Measurements from ENCODE around the gene MYZAP. TPM values are rescaled to one million over a fixed set of nuclear protein-coding genes. Genes with fewer than 3 reads are reported as not detected.

The MYZAP gene
- total and polyA plus RNA-seq, 4 donors, result 2.4 to 9.3 (median 2.9) TPM

GRCh38 chr15:57559875-57560274 is 31.8 kb upstream of the MYZAP start:
- H3K27ac ChIP-seq (ENCODE audit: low read depth, low read length), result no peak overlapping the region
- WGBS (ENCODE audit: insufficient coverage), result 11% methylated on average over 4 of the region's 5 CpGs
- H3K4me3 ChIP-seq (ENCODE audit: low read depth, low read length), result no peak overlapping the region
- peaks cover 2% of the 10 kb centered on the region for H3K27me3 ChIP-seq (ENCODE audit: control insufficient read depth, insufficient read depth, low read length)
- no peaks in the 10 kb centered on the region for H3K9me3 ChIP-seq (ENCODE audit: control insufficient read depth, insufficient read depth, low read length)
- H3K4me1 ChIP-seq (ENCODE audit: control insufficient read depth, insufficient read depth, low read length), result peaks cover 5% of the 10 kb centered on the region
- DNase-seq (ENCODE audit: low read depth in 4 of 6, low spot score in 6 of 6), result peak in 2 of 6 donors; percentile 45 to 51
- no peaks in the 10 kb centered on the region for H3K36me3 ChIP-seq (ENCODE audit: control insufficient read depth, insufficient read depth, low read length)

DNA sequence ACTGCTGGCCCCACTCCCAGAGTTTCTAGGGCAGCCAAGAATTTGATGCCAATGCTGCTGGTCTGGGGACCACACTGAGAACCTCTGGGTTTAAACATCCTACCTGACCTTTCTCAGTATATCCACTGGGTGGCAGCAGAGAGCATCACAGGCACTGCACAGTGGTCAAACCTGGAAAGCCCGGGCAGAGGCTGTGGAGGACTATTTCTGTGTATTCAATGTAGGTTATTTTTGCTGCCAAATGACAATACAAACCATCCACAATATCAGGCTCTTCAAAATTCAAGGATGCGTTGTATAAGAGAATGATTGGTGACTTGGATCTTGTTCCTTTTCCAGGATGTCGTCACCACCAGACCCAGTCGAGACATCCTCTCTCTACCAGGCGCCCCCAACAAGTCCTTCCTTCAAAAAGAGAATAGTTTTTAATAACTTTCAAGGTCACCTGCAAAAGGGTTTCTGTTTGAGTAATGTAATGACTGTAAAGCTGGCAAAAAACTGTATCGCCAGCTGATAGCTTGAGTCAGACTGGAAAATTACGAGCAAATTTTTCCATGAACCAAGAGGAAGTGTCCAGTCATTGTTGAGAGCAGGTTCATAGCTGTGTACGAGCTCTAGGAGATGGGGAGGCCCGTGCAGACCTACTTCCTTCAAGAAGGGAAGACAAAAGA is 30.5 kb upstream of the MYZAP start:
- Histone ChIP-seq H3K36me3 (ENCODE audit: control insufficient read depth, insufficient read depth, low read length) (no peaks in the 10 kb centered on the region), H3K27me3 (ENCODE audit: control insufficient read depth, insufficient read depth, low read length) (peaks cover 2% of the 10 kb centered on the region), H3K4me1 (ENCODE audit: control insufficient read depth, insufficient read depth, low read length) (no peaks in the 10 kb centered on the region), H3K4me3 (ENCODE audit: low read depth, low read length) (no peak overlapping the region), H3K27ac (ENCODE audit: low read depth, low read length) (no peak overlapping the region), H3K9me3 (ENCODE audit: control insufficient read depth, insufficient read depth, low read length) (no peaks in the 10 kb centered on the region)
- 88% methylated on average over 2 of the region's 9 CpGs for WGBS (ENCODE audit: insufficient coverage)
- peak in 5 of 6 donors; percentile 61 to 93 (median 75) for DNase-seq (ENCODE audit: low read depth in 4 of 6, low spot score in 6 of 6)

DNA sequence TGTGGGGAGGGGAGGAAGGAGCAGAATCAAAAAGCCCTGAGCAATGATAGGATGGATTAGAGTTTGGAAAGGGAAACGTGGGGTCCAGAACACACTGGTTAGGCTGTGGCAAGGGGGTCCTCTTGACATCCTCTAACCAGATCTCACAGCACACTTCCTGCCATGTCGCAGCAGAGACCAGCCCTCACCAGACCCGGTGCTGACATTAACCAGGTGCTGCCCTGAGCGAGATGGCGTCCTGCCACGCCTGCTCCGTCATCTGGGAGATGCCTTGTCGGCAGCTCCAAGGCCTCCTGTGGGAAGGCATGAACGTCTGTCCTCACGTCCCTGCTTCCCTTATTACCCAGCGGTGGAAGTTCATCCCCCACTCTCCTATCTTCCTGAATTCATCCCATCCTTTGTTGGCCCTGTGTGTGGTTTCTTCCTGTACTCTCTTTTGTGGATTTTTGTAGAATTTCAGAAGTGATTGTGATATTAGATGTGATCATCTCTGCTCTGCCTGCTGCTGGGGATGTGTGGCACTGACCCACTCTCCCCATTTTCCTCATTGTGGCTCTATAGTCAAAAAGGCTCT is 29.4 kb upstream of the MYZAP start:
- Histone ChIP-seq H3K4me3 (ENCODE audit: low read depth, low read length) (no peak overlapping the region), H3K36me3 (ENCODE audit: control insufficient read depth, insufficient read depth, low read length) (no peaks in the 10 kb centered on the region), H3K27ac (ENCODE audit: low read depth, low read length) (no peak overlapping the region), H3K4me1 (ENCODE audit: control insufficient read depth, insufficient read depth, low read length) (no peaks in the 10 kb centered on the region), H3K27me3 (ENCODE audit: control insufficient read depth, insufficient read depth, low read length) (peaks cover 2% of the 10 kb centered on the region), H3K9me3 (ENCODE audit: control insufficient read depth, insufficient read depth, low read length) (no peaks in the 10 kb centered on the region)
- DNase-seq (ENCODE audit: low read depth in 4 of 6, low spot score in 6 of 6), result no peak
- WGBS (ENCODE audit: insufficient coverage), result 90% methylated on average over 8 of the region's 11 CpGs

DNA sequence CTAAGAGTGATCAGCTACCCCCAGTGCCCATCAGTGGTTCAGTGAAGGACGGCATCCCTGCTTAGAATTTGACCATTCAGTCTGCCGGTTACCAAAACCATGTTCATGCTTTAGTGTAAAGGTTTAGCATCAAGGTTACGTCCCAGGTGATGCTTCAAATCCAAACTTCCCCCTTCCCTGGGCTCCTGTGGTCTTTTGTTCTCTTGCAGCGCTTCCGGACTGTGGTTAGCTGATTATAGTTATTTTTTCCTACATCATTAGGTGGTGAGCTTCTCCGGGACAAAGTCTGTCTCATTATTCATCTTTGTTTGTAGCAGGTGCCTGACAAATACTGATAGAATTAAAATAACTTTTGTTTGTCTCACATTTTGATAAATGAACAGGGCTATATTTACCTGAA is 28.3 kb upstream of the MYZAP start:
- Histone ChIP-seq H3K27me3 (ENCODE audit: control insufficient read depth, insufficient read depth, low read length) (peaks cover 2% of the 10 kb centered on the region), H3K4me1 (ENCODE audit: control insufficient read depth, insufficient read depth, low read length) (no peaks in the 10 kb centered on the region), H3K36me3 (ENCODE audit: control insufficient read depth, insufficient read depth, low read length) (no peaks in the 10 kb centered on the region), H3K9me3 (ENCODE audit: control insufficient read depth, insufficient read depth, low read length) (no peaks in the 10 kb centered on the region), H3K27ac (ENCODE audit: low read depth, low read length) (no peak overlapping the region), H3K4me3 (ENCODE audit: low read depth, low read length) (no peak overlapping the region)
- 100% methylated on average over 1 of the region's 6 CpGs for WGBS (ENCODE audit: insufficient coverage)
- DNase-seq (ENCODE audit: low read depth in 4 of 6, low spot score in 6 of 6), result no peak

DNA sequence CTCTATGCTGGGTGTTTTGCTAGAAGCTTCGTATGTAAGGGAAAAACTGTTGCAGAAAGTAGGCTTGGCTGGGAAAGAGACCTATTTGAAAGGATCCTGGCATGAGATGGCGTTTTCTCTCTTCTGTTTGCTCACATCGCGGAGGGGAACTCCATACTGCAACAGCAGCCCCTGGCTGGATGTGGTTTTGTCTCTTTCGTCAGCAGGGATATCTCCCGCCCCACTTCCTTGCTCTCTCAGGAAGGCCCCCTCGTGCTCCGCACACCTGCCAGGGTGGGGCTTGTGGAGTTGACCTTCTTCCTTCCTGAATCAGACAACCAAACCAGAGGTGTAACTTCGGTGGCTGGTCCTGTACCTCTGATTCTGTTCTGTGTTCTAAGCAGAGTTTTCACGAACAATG is 26.4 kb upstream of the MYZAP start:
- Histone ChIP-seq H3K4me3 (ENCODE audit: low read depth, low read length) (no peak overlapping the region), H3K36me3 (ENCODE audit: control insufficient read depth, insufficient read depth, low read length) (no peaks in the 10 kb centered on the region), H3K27ac (ENCODE audit: low read depth, low read length) (no peak overlapping the region), H3K4me1 (ENCODE audit: control insufficient read depth, insufficient read depth, low read length) (no peaks in the 10 kb centered on the region), H3K9me3 (ENCODE audit: control insufficient read depth, insufficient read depth, low read length) (no peaks in the 10 kb centered on the region), H3K27me3 (ENCODE audit: control insufficient read depth, insufficient read depth, low read length) (no peaks in the 10 kb centered on the region)
- 40% methylated on average over 5 of the region's 10 CpGs for WGBS (ENCODE audit: insufficient coverage)
- DNase-seq (ENCODE audit: low read depth in 4 of 6, low spot score in 6 of 6), result no peak

DNA sequence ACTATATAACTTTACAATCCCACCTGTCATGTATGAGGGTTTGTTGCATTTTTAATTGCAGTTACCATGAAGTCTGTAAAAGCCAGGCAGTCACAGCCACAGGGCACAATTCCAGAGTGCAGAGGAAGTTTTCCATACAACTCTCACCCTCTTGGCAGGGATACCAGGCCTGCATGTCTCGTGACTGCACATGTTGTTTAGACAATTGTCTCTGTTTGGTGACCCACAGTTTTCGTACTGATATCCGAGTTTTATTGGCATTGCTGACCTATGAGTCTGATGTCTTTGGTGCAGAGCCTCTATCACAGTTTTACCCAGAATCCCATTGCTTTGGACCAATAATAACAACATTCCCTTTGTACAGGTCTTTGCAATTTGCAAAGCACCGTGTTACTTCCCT is 24.9 kb upstream of the MYZAP start:
- Histone ChIP-seq H3K36me3 (ENCODE audit: control insufficient read depth, insufficient read depth, low read length) (no peaks in the 10 kb centered on the region), H3K9me3 (ENCODE audit: control insufficient read depth, insufficient read depth, low read length) (no peaks in the 10 kb centered on the region), H3K27ac (ENCODE audit: low read depth, low read length) (no peak overlapping the region), H3K4me3 (ENCODE audit: low read depth, low read length) (no peak overlapping the region), H3K4me1 (ENCODE audit: control insufficient read depth, insufficient read depth, low read length) (no peaks in the 10 kb centered on the region), H3K27me3 (ENCODE audit: control insufficient read depth, insufficient read depth, low read length) (no peaks in the 10 kb centered on the region)
- WGBS (ENCODE audit: insufficient coverage), result 93% methylated on average over 2 of the region's 4 CpGs
- no peak for DNase-seq (ENCODE audit: low read depth in 4 of 6, low spot score in 6 of 6)

DNA sequence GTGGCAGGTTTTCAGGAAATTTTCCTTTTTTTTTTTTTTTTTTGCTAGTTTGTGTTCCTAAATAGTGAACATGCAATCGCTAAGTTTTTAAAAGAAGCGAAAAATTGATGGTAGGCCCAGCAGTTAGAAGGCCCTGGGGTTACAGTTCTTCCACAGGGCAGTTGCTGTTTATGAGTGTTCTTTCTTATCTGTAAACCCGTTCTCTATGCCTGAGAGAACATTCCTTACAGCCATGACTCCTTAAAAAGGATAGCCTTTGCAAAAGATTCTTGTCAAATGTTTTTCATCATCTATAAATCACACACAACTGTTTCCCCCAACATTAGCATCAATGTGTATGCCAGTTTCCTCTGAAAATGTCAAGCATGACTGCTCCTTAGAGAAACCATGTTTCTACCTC is 23.8 kb upstream of the MYZAP start:
- H3K27ac ChIP-seq (ENCODE audit: low read depth, low read length), result no peak overlapping the region
- H3K36me3 ChIP-seq (ENCODE audit: control insufficient read depth, insufficient read depth, low read length), result no peaks in the 10 kb centered on the region
- no peak for DNase-seq (ENCODE audit: low read depth in 4 of 6, low spot score in 6 of 6)
- no peak overlapping the region for H3K4me3 ChIP-seq (ENCODE audit: low read depth, low read length)
- 100% methylated on average over 2 of the region's 3 CpGs for WGBS (ENCODE audit: insufficient coverage)
- no peaks in the 10 kb centered on the region for H3K9me3 ChIP-seq (ENCODE audit: control insufficient read depth, insufficient read depth, low read length)
- H3K27me3 ChIP-seq (ENCODE audit: control insufficient read depth, insufficient read depth, low read length), result no peaks in the 10 kb centered on the region
- no peaks in the 10 kb centered on the region for H3K4me1 ChIP-seq (ENCODE audit: control insufficient read depth, insufficient read depth, low read length)

DNA sequence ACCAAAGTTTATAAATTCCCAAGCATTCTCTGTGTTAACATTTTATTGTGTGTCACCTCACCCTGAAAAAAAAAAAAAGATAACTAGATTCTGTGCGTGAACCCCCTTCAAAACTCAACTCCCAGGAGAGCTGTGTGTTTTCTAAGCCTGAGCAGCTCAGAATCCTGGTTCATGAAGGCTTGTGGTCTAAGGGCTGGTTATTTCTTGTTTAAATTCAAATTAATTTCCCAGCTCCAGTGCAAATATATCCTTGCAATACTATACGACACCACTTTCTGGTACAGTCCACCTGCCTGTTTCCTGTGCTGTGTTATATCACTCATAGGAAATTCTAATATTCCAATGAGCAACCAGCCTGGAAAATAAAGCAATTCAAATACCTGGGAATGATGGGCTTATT is 23.4 kb upstream of the MYZAP start:
- H3K9me3 ChIP-seq (ENCODE audit: control insufficient read depth, insufficient read depth, low read length), result no peaks in the 10 kb centered on the region
- no peak overlapping the region for H3K4me3 ChIP-seq (ENCODE audit: low read depth, low read length)
- H3K27ac ChIP-seq (ENCODE audit: low read depth, low read length), result no peak overlapping the region
- no peaks in the 10 kb centered on the region for H3K4me1 ChIP-seq (ENCODE audit: control insufficient read depth, insufficient read depth, low read length)
- 71% methylated on average over 1 of the region's 2 CpGs for WGBS (ENCODE audit: insufficient coverage)
- no peaks in the 10 kb centered on the region for H3K27me3 ChIP-seq (ENCODE audit: control insufficient read depth, insufficient read depth, low read length)
- no peaks in the 10 kb centered on the region for H3K36me3 ChIP-seq (ENCODE audit: control insufficient read depth, insufficient read depth, low read length)
- peak in 1 of 6 donors; percentile 35 for DNase-seq (ENCODE audit: low read depth in 4 of 6, low spot score in 6 of 6)

DNA sequence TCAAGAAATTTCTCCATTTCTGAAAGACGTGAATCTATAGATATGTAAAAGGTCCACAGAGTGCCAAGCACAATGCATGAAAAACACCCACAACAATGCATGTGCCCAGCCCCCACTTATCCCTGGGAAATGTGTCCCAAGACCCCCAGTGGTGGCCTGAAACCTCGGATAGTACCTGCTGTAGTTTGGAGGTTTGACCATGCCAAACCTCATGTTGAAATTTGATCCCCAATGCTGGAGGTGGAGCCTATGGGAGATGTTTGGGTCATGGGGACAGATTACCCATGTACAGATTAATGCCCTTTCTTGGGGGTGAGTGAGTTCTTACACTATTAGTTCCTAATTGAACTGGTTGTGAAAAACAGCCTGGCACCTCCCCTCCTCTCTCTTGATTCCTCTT is 21.4 kb upstream of the MYZAP start:
- Histone ChIP-seq H3K27ac (ENCODE audit: low read depth, low read length) (no peak overlapping the region), H3K36me3 (ENCODE audit: control insufficient read depth, insufficient read depth, low read length) (no peaks in the 10 kb centered on the region), H3K4me3 (ENCODE audit: low read depth, low read length) (no peak overlapping the region), H3K4me1 (ENCODE audit: control insufficient read depth, insufficient read depth, low read length) (no peaks in the 10 kb centered on the region), H3K9me3 (ENCODE audit: control insufficient read depth, insufficient read depth, low read length) (no peaks in the 10 kb centered on the region), H3K27me3 (ENCODE audit: control insufficient read depth, insufficient read depth, low read length) (no peaks in the 10 kb centered on the region)
- no peak for DNase-seq (ENCODE audit: low read depth in 4 of 6, low spot score in 6 of 6)
- WGBS (ENCODE audit: insufficient coverage), result 88% methylated on average over 1 of the region's 2 CpGs

- Histone ChIP-seq H3K27ac (ENCODE audit: low read depth, low read length) (no peak overlapping the region), H3K36me3 (ENCODE audit: control insufficient read depth, insufficient read depth, low read length) (no peaks in the 10 kb centered on the region), H3K9me3 (ENCODE audit: control insufficient read depth, insufficient read depth, low read length) (no peaks in the 10 kb centered on the region), H3K4me3 (ENCODE audit: low read depth, low read length) (no peak overlapping the region), H3K4me1 (ENCODE audit: control insufficient read depth, insufficient read depth, low read length) (no peaks in the 10 kb centered on the region), H3K27me3 (ENCODE audit: control insufficient read depth, insufficient read depth, low read length) (no peaks in the 10 kb centered on the region)
- DNase-seq (ENCODE audit: low read depth in 4 of 6, low spot score in 6 of 6), result no peak
- 58% methylated on average over 2 of the region's 3 CpGs for WGBS (ENCODE audit: insufficient coverage)
Observed at GRCh38 chr15:57570994-57571393, 20.7 kb upstream of the MYZAP start.

Data from spinal cord (tissue), 10 donors.